MCF 10A (cell line): ENCODE measurements around the gene PUSL1. TPM values are rescaled to one million over a fixed set of nuclear protein-coding genes. Genes with fewer than 3 reads are reported as not detected.

Experiments
- BruUV-seq: library from RNA; stranded (reverse); fragments of 400-500 nt; replicated peaks from 2 replicates; lab custom pipeline; 2021; lab: Mats Ljungman, UMichigan
- CTCF ChIA-PET: fragments of 300-600 bp; sonication (Branson Sonifier 250); formaldehyde crosslinking; extraction: SDS; loops from one replicate; lab custom pipeline; 2021; ENCODE audit warnings: antibody characterized with exemption, inconsistent platforms; lab: Yijun Ruan, JAX
- POLR2A ChIA-PET: fragments of 300-600, 350-650 bp; sonication (Branson Sonifier 250); formaldehyde crosslinking; extraction: SDS; loops from one replicate; lab custom pipeline; 2020; ENCODE audit warnings: antibody characterized with exemption, inconsistent platforms; lab: Yijun Ruan, JAX
- DNase-seq: peaks from one replicate; pipeline ENCODE4 v3.0.0-alpha.2; 2018; ENCODE audit not compliant: unreplicated experiment
- H3K27ac Mint-ChIP-seq: one replicate; pipeline ENCODE4 v1.8.0; 2022; ENCODE audit warnings: mild to moderate bottlenecking, low read depth, mixed read lengths; ENCODE audit not compliant: unreplicated experiment
- H3K27me3 Mint-ChIP-seq: one replicate; pipeline ENCODE4 v1.8.0; 2022; ENCODE audit warnings: mixed read lengths; ENCODE audit not compliant: insufficient read depth, unreplicated experiment
- H3K36me3 Mint-ChIP-seq: one replicate; pipeline ENCODE4 v1.8.0; 2022; ENCODE audit warnings: mild to moderate bottlenecking, moderate library complexity, mixed read lengths; ENCODE audit not compliant: insufficient read depth, unreplicated experiment
- H3K4me1 Mint-ChIP-seq: one replicate; pipeline ENCODE4 v1.8.0; 2022; ENCODE audit warnings: mixed read lengths; ENCODE audit not compliant: insufficient read depth, unreplicated experiment
- H3K4me3 Mint-ChIP-seq: one replicate; pipeline ENCODE4 v1.8.0; 2022; ENCODE audit warnings: mild to moderate bottlenecking, moderate library complexity, mixed read lengths; ENCODE audit not compliant: unreplicated experiment
- H3K9me3 Mint-ChIP-seq: one replicate; pipeline ENCODE4 v1.8.0; 2022; ENCODE audit warnings: mixed read lengths; ENCODE audit not compliant: unreplicated experiment
- intact Hi-C: fragments of 100-400 bp; cut with micrococcal nuclease; formaldehyde crosslinking; loops from 2 replicates; pipeline ENCODE4 v1.14.1; 2022
- total RNA-seq: library from RNA; stranded (reverse); gene quantifications from 2 replicates; pipeline ENCODE4 v1.2.3, GENCODE V29; 2022
- TF ChIP-seq, protein P1 (sequence below): fragments of 200-600 bp; IDR thresholded peaks from one replicate; pipeline ENCODE4 v1.8.0; 2022; ENCODE audit warnings: antibody characterized with exemption, mild to moderate bottlenecking; ENCODE audit not compliant: unreplicated experiment

Gene PUSL1
- total RNA-seq, 1 experiment from 2014 or later = 27.4 TPM

DNA sequence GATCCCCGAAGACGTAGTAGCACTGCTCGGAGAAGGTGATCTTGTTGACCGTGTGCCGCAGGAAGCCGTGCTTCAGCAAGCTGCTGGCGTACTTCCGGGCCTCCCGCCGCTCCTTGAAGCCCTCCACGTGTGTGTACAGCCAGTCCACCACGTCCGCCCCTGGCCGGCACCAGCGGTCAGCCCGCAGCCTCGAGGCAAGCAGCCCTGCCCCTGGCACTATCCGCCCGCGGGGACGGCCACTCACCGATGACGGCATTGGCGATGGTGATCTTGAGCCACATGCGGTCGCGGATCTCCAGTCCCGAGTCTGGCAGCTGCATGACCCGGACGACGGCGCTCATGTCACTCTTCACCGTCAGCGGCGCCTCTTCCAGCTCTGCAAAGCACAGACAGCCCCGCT, 29.9 kb downstream of the PUSL1 start:
- DNase-seq = no peak
- ChIA-PET CTCF (no interaction called here), POLR2A (interaction anchor here (0.9 to 1.1 kb wide), 2 partner anchors 9 to 12 kb away, joined by 3 read pairs; no protein-coding TSS in a partner anchor)
- BruUV-seq = no TSS peak
- TF ChIP-seq, protein P1, sequence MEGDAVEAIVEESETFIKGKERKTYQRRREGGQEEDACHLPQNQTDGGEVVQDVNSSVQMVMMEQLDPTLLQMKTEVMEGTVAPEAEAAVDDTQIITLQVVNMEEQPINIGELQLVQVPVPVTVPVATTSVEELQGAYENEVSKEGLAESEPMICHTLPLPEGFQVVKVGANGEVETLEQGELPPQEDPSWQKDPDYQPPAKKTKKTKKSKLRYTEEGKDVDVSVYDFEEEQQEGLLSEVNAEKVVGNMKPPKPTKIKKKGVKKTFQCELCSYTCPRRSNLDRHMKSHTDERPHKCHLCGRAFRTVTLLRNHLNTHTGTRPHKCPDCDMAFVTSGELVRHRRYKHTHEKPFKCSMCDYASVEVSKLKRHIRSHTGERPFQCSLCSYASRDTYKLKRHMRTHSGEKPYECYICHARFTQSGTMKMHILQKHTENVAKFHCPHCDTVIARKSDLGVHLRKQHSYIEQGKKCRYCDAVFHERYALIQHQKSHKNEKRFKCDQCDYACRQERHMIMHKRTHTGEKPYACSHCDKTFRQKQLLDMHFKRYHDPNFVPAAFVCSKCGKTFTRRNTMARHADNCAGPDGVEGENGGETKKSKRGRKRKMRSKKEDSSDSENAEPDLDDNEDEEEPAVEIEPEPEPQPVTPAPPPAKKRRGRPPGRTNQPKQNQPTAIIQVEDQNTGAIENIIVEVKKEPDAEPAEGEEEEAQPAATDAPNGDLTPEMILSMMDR = no peak
- H3K36me3 Mint-ChIP-seq = peaks cover 60% of the 10 kb centered on the region
- no peak overlapping the region for H3K4me3 Mint-ChIP-seq
- H3K27ac Mint-ChIP-seq = no peak overlapping the region
- no peaks in the 10 kb centered on the region for H3K9me3 Mint-ChIP-seq
- H3K4me1 Mint-ChIP-seq = no peaks in the 10 kb centered on the region
- intact Hi-C loops = no loop called here
- no peaks in the 10 kb centered on the region for H3K27me3 Mint-ChIP-seq

DNA sequence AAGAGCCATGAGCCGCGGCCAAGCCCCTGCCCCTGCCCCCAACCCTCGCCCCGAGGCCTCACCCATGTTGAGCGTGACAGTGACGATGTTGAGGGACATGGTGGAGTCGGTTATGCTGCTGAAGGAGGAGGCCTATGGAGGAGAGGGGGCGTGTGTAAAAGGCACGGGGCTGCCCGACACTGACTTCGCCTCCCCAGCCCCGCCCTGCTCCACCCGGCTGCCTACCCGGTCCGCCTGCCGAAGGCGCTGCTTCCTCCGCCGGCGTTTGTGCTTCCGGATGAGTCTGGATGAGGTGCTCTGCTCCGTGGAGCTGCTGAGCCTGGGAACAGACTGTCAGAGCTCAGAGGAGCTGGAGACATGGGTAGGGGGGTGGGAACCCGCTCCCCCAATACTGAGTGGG, 31.8 kb downstream of the PUSL1 start:
- H3K27me3 Mint-ChIP-seq = no peaks in the 10 kb centered on the region
- no peaks in the 10 kb centered on the region for H3K4me1 Mint-ChIP-seq
- intact Hi-C loops = no loop called here
- no peaks in the 10 kb centered on the region for H3K9me3 Mint-ChIP-seq
- DNase-seq = no peak
- no TSS peak for BruUV-seq
- ChIA-PET POLR2A (no interaction called here), CTCF (no interaction called here)
- H3K27ac Mint-ChIP-seq = no peak overlapping the region
- peaks cover 56% of the 10 kb centered on the region for H3K36me3 Mint-ChIP-seq
- TF ChIP-seq, protein P1 = no peak
- H3K4me3 Mint-ChIP-seq = no peak overlapping the region

DNA sequence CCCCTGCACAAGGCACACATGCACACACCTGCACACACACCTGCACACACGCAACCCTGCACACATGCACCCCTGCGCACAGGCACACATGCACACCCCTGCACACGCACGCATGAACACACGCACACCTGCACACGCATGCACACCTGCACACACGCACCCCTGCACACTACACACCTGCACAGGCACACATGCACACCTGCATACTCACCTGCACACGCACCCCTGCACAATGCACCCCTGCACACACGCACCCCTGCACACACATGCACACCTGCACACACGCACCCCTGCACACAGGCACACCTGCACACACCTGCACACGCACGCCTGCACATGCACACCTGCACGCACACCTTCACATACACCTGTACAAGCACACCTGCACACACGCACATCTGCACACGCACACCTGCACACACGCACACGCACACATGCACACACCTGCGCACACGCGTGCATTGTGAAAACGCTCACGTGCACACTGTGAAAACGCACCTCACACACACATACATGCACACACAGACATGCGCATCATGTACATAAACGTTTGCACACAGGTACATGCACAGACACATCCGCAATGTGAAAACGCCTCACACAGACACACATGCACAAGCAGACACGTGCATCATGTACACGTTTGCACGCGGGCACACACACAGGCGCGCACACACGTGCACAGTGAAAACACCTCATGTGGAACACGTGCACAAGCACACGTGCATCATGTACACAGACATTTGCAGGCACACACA, 32.6 kb downstream of the PUSL1 start:
- CTCF ChIA-PET = interaction anchor here (1.3 kb wide), 1 partner anchor 31 kb away, joined by 6 read pairs; no protein-coding TSS in a partner anchor
- Mint-ChIP-seq H3K27ac (no peak overlapping the region), H3K4me1 (no peaks in the 10 kb centered on the region), H3K27me3 (no peaks in the 10 kb centered on the region), H3K4me3 (no peak overlapping the region), H3K36me3 (peaks cover 51% of the 10 kb centered on the region), H3K9me3 (no peaks in the 10 kb centered on the region)
- DNase-seq = no peak
- TF ChIP-seq, protein P1 = no peak
- intact Hi-C loops = no loop called here
- BruUV-seq = no TSS peak
- POLR2A ChIA-PET = no interaction called here

DNA sequence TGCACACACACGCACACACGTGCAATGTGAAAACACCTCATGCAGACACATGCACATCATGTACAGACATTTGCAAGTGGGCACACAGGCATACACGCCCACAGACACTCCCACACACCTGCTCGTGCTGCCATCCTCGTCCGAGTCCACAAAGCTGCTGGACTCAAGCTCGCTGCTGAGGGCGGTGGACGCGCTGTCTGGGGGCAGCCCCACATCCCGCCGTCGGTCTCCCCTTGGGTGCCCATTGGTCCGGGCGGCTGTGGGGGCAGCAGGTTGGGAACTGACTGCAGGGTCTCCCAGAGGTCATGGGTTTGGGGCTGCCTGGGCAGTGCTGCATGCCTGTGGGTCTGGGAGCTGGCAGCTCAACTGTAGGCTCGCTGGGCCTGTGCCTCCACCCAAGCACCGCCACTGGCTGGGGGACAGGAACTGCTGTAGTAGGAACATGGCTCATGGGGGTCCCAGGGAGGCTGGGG, 33.2 kb downstream of the PUSL1 start:
- intact Hi-C loops = no loop called here

More for the DNA sequence above, 33.2 kb downstream of the PUSL1 start:
- no peak overlapping the region for H3K27ac Mint-ChIP-seq
- peaks cover 51% of the 10 kb centered on the region for H3K36me3 Mint-ChIP-seq
- H3K4me3 Mint-ChIP-seq = no peak overlapping the region
- ChIA-PET CTCF (interaction anchor here (1.3 kb wide), 1 partner anchor 30 kb away, joined by 6 read pairs; no protein-coding TSS in a partner anchor), POLR2A (no interaction called here)
- TF ChIP-seq, protein P1 = no peak
- no peak for DNase-seq
- no peaks in the 10 kb centered on the region for H3K27me3 Mint-ChIP-seq
- peaks cover under 1% of the 10 kb centered on the region for H3K4me1 Mint-ChIP-seq
- BruUV-seq = no TSS peak
- no peaks in the 10 kb centered on the region for H3K9me3 Mint-ChIP-seq
